Measurements from ENCODE around the gene MRPL38.

MRPL38 gene

GRCh38 chr17:75904749-75905521 is at the start of gene MRPL38:
Gene MRPL38 (minus strand): TSS chr17:75904884. CDS start chr17:75904875, 9 bp downstream.
- DNase-seq: peak; percentile 97

DNA sequence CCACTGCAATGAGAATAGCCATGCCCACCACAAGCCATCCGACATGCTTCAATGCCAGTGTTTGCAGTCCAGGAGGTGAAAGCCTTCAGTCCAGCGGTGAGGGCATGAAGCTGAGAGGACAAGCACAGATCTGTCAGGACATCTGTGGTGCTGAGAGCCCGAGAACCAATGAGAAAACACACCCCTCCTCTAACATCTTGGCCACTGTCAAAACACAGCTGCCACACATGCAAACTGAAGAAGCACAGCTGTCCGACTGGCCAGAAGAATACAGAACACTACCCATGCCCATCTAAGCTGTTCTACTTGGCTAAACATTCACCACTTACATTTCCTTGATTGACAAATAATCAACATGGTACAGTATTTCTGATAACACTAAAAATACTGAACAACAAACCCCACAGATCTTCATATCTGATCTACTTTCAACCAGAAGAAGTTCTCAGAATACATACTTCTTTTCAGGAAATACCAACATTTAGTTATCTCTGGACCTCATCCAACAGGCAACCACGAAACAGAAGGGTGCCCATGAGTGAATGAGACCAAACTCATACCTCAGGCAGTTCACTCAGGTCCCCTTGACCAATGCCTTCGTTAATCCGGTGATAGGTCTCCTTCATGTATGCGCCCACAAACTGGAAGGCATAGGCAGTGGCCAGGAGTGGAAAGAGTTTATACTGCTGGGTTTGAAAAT is 46.3 kb upstream of the MRPL38 start:
- DNase-seq: peak; percentile 39

GRCh38 chr17:75950421-75950820 is 45.7 kb upstream of the MRPL38 start:
- no peak for DNase-seq

DNA sequence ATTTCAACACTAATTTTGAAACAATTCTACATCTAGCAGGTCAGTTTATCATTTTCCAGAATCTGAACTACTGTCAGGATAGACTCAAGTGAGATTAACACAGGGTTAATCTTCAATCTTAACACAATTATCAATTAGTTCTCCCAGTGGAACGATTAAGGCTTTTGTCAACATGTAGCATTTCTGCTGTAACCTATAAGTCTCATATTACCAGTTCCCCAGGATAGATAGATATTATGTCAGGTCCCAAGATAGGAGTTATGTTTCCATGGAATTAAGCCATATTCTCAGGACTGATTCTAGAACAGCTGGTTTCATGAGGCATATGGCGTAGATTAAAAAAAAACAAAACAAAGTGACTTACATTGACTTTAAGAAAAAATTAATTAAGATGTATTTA is 40.5 kb upstream of the MRPL38 start:
- no peak for DNase-seq

GRCh38 chr17:75943491-75943890 is 38.8 kb upstream of the MRPL38 start:
- no peak for DNase-seq

DNA sequence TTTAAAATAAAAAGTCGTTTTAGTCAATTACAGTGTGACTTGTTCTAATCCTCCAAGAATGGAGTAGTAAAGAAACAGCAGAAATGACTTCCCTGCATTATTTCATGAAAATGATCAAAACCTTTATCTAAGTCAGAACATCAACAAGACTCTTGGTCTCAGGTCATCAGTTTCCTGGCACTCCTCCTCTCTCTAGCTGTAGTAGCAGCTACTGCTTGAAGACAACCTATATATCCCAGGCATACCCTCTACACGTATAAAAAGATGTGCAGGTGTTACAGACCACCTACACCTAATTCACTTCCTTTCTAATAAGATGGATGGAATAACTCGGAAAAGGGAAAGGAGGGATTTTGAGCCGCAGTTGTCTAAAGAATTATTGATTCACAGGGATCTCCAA is 37.8 kb upstream of the MRPL38 start:
- DNase-seq: no peak

- no peak for DNase-seq
These were observed 36.7 kb upstream of the MRPL38 start for GRCh38 chr17:75941442-75941819.

DNA sequence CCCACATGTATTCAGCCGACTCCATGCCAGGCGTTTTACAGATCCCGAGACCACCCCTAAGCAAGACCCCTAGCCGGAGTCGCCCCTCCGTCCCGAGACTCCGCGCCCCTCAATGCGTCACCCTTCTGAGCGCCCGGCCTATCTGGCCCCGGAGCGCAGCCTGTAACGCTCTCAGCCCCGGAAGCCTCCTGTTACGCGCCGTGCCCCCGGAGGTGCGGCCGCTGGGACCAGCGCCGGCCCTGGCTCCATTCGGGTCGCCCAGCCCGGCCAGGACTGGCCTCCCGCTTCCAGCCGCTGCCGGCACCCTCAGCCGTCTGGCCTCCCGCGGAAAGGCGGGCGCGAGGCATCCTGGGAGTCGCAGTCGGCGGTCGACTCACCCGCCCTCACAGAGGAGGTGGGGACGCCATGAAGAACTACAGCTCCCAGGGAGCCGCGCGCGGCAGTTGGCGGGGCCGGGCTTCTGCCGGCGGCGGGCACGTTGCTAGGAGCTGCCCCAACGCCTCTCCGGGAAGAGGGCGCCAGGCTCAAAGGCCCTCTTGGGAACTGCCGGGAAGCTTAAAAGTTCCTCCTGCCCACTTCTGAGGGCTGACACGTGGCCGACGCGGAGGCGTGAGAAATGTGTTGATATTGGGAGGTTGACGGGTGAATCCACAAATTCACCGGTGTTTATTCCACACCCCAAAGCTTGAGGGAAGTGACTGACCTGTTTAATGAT is 36.2 kb upstream of the MRPL38 start, which contains the start of gene FBF1:
Gene FBF1, minus strand, starts transcription at position 316 of the 715 bp plus-strand sequence. CDS start 2,893 bp downstream, outside the sequence.
- DNase-seq: peak; percentile 97

GRCh38 chr17:75937652-75938051 is 33.0 kb upstream of the MRPL38 start:
- no peak for DNase-seq

- DNase-seq: no peak
These were observed 29.1 kb upstream of the MRPL38 start for GRCh38 chr17:75933808-75934207.

GRCh38 chr17:75932852-75933251 is 28.2 kb upstream of the MRPL38 start:
- DNase-seq: no peak

- no peak for DNase-seq
These were observed 26.4 kb upstream of the MRPL38 start for GRCh38 chr17:75931062-75931461.

- DNase-seq: no peak
These were observed 22.7 kb upstream of the MRPL38 start for GRCh38 chr17:75927286-75927922.

DNA sequence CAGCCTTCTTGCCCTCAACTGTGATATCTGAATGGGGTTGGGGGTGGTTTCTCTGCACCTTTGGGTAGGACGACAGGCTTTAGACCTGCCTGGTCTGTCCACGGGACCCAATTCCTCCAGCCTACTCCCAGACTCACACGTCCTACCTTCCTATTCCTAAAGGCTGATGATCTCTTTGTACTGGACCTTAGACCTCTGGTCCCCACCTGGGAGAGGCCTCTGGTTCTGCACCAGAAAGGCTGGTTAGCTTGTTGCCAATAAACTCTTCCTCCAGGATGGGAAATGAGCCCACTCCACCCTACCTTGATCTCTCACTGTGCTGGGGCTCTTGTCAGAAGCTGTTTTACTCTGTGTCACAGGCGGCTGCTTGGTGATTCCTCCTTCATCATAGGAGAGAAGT is 21.8 kb upstream of the MRPL38 start:
- no peak for DNase-seq

DNA sequence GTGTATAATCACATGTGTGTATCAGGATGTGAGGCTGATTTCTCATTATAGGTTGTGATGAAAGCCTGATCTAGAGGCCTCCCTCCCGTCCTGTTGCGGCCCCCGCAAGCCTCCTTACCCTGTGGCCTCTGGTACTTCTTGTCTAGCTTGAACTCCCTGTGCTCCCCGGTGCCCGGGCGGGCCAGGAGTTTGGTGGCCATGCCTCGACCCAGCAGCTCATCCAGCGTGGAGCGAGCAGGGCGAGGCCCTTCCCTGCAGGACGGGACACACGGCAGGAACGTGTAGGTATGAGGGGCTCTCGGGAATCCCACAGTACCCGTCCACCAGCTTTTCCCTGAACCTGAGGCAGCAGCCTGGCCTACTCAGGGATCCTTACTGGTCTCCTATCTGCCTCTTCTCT is 21.2 kb upstream of the MRPL38 start:
- DNase-seq: no peak

GRCh38 chr17:75925103-75925502 is 20.4 kb upstream of the MRPL38 start:
- no peak for DNase-seq

GRCh38 chr17:75922963-75923874 is 18.5 kb upstream of the MRPL38 start:
- DNase-seq: no peak

- no peak for DNase-seq
These were observed 17.7 kb upstream of the MRPL38 start for GRCh38 chr17:75922173-75922961.

GRCh38 chr17:75921596-75921995 is 16.9 kb upstream of the MRPL38 start:
- DNase-seq: no peak

GRCh38 chr17:75920045-75920560 is 15.4 kb upstream of the MRPL38 start:
- no peak for DNase-seq

GRCh38 chr17:75919611-75920010 is 14.9 kb upstream of the MRPL38 start:
- no peak for DNase-seq
